GM23338 (cell line): ENCODE data around the gene BZW2. TPM values are rescaled to one million over a fixed set of nuclear protein-coding genes. Genes with fewer than 3 reads are reported as not detected.

Source experiments
- ATAC-seq: fragments of 200-7000 bp; cut with Tn5 transposase; 3 replicates; pipeline ENCODE4 v1.9.1; 2020
- DNase-seq: peaks from one replicate; pipeline ENCODE4 v3.0.0-alpha.2; 2015; ENCODE audit warnings: low spot score
- H2AFZ ChIP-seq: fragments of 200-600 bp; sonication (generic); 2 replicates; pipeline ENCODE4 v1.8.0; 2016; ENCODE audit warnings: antibody characterized with exemption, mild to moderate bottlenecking, moderate library complexity
- H3F3A ChIP-seq: fragments of 200-600 bp; sonication (generic); replicated peaks from 2 replicates; pipeline ENCODE4 v1.8.0; 2017; ENCODE audit warnings: antibody characterized with exemption, mixed run types, low read depth
- H3K27ac ChIP-seq: fragments of 200-600 bp; sonication (generic); 2 replicates; pipeline ENCODE4 v1.6.1; 2016; ENCODE audit warnings: low read depth
- H3K27me3 ChIP-seq: fragments of 200-600 bp; sonication (generic); 2 replicates; pipeline ENCODE4 v1.8.0; 2016; ENCODE audit warnings: mild to moderate bottlenecking, mixed run types, moderate library complexity; ENCODE audit not compliant: insufficient read depth
- H3K36me3 ChIP-seq: fragments of 200-600 bp; sonication (generic); 2 replicates; pipeline ENCODE4 v1.8.0; 2016; ENCODE audit warnings: mild to moderate bottlenecking; ENCODE audit not compliant: insufficient read depth
- H3K4me1 ChIP-seq: fragments of 200-600 bp; sonication (generic); 2 replicates; pipeline ENCODE4 v1.8.0; 2016; ENCODE audit warnings: mild to moderate bottlenecking, moderate library complexity; ENCODE audit not compliant: insufficient read depth
- H3K4me2 ChIP-seq: fragments of 200-600 bp; sonication (generic); 2 replicates; pipeline ENCODE4 v1.7.1; 2017; ENCODE audit warnings: mixed run types
- H3K4me3 ChIP-seq: fragments of 200-600 bp; sonication (generic); 2 replicates; pipeline ENCODE4 v1.6.1; 2016; ENCODE audit warnings: mixed run types
- H3K79me2 ChIP-seq: fragments of 200-600 bp; sonication (generic); replicated peaks from 2 replicates; pipeline ENCODE4 v1.8.0; 2017; ENCODE audit warnings: mild to moderate bottlenecking; ENCODE audit not compliant: insufficient read depth
- H3K9me2 ChIP-seq: fragments of 200-600 bp; sonication (generic); 2 replicates; pipeline ENCODE4 v1.8.0; 2017; ENCODE audit not compliant: insufficient read depth
- H4K20me1 ChIP-seq: fragments of 200-600 bp; sonication (generic); replicated peaks from 2 replicates; pipeline ENCODE4 v1.8.0; 2017; ENCODE audit warnings: mild to moderate bottlenecking; ENCODE audit not compliant: insufficient read depth
- H3K27ac Mint-ChIP-seq: 2 replicates; pipeline ENCODE4 v1.8.0; 2020; ENCODE audit warnings: inconsistent platforms, mild to moderate bottlenecking, moderate library complexity, mixed read lengths
- H3K27me3 Mint-ChIP-seq: 3 replicates; pipeline ENCODE4 v1.8.0; 2022; ENCODE audit warnings: low read depth, mild to moderate bottlenecking, moderate library complexity, mixed read lengths, inconsistent platforms; ENCODE audit not compliant: insufficient read depth, poor library complexity
- H3K36me3 Mint-ChIP-seq: 3 replicates; pipeline ENCODE4 v1.8.0; 2021; ENCODE audit warnings: low read depth, mild to moderate bottlenecking, inconsistent platforms, moderate library complexity, mixed read lengths
- H3K4me1 Mint-ChIP-seq: 3 replicates; pipeline ENCODE4 v1.8.0; 2020; ENCODE audit warnings: mild to moderate bottlenecking, inconsistent platforms, mixed read lengths
- H3K4me3 Mint-ChIP-seq: 3 replicates; pipeline ENCODE4 v1.8.0; 2021; ENCODE audit warnings: moderate library complexity, mild to moderate bottlenecking, inconsistent platforms, mixed read lengths
- H3K9me3 Mint-ChIP-seq: 3 replicates; pipeline ENCODE4 v1.8.0; 2020; ENCODE audit warnings: moderate library complexity, mild to moderate bottlenecking, inconsistent platforms, mixed read lengths
- CREB1 ChIP-seq: fragments of 250-450 bp; sonication (Bioruptor Pico); IDR thresholded peaks from 2 replicates; pipeline ENCODE4 v1.5.0; 2020; ENCODE audit warnings: low read depth, mild to moderate bottlenecking, moderate library complexity
- CTCF ChIP-seq, 2 experiments: fragments of 200-600 bp in 1 of 2; sonication (generic) in 1 of 2; conservative IDR thresholded peaks; 2 replicates each; pipeline versions ENCODE4 v1.5.1 to v1.6.1; 2016 to 2017; ENCODE audit warnings: antibody characterized with exemption in 2 of 2, low read depth in 2 of 2, mild to moderate bottlenecking in 2 of 2, moderate library complexity in 1 of 2
- ETS1 ChIP-seq: IDR thresholded peaks from 2 replicates; pipeline ENCODE4 v1.6.1; 2016; ENCODE audit warnings: antibody characterized with exemption
- EZH2 ChIP-seq: fragments of 200-600 bp; sonication (generic); IDR thresholded peaks from one replicate; pipeline ENCODE4 v1.8.0; 2017; ENCODE audit warnings: antibody characterized with exemption, mild to moderate bottlenecking, low read depth; ENCODE audit not compliant: unreplicated experiment
- EZH2phosphoT487 ChIP-seq: fragments of 200-600 bp; sonication (generic); IDR thresholded peaks from one replicate; pipeline ENCODE4 v1.8.1; 2018; ENCODE audit warnings: antibody characterized with exemption; ENCODE audit not compliant: unreplicated experiment
- JUNB ChIP-seq: IDR thresholded peaks from one replicate; pipeline ENCODE4 v1.6.1; 2016; ENCODE audit warnings: antibody characterized with exemption; ENCODE audit not compliant: unreplicated experiment
- NANOG ChIP-seq: IDR thresholded peaks from 2 replicates; pipeline ENCODE4 v1.6.1; 2016; ENCODE audit warnings: antibody characterized with exemption, borderline replicate concordance
- POLR2AphosphoS5 ChIP-seq: IDR thresholded peaks from 2 replicates; pipeline ENCODE4 v1.6.1; 2016; ENCODE audit warnings: antibody characterized with exemption, low read depth
- REST ChIP-seq: IDR thresholded peaks from one replicate; pipeline ENCODE4 v1.6.1; 2018; ENCODE audit warnings: antibody characterized with exemption; ENCODE audit not compliant: unreplicated experiment
- ZNF331 ChIP-seq: fragments of 250-450 bp; sonication (Bioruptor Pico); IDR thresholded peaks from 2 replicates; pipeline ENCODE4 v1.5.0; 2020; ENCODE audit warnings: low read depth, mild to moderate bottlenecking, moderate library complexity
- polyA plus RNA-seq: library from polyadenylated mRNA; unstranded; fragments of >200 nt; fragmentation: Nextera tagmentation; extraction: Ambion mirVana; gene quantifications from 2 replicates; pipeline ENCODE4 v1.2.1, GENCODE V29; 2016
- total RNA-seq: library from RNA; depleted of rRNA; stranded (reverse); fragments of >200 nt; shearing (Covaris generic); gene quantifications from 2 replicates; pipeline ENCODE4 v1.2.3, GENCODE V29; 2014

BZW2 gene
- total and polyA plus RNA-seq, 2 experiments from 2014 or later, result 88.8 to 108 TPM

- H3K4me2 ChIP-seq, result no peak overlapping the region
- H3F3A ChIP-seq, result no peaks in the 10 kb centered on the region
- no peaks in the 10 kb centered on the region for H3K4me1 Mint-ChIP-seq
- H3K79me2 ChIP-seq, result no peaks in the 10 kb centered on the region
- no peak for DNase-seq
- no peak overlapping the region for H3K4me3 Mint-ChIP-seq
- H3K27me3 Mint-ChIP-seq, result peaks cover 2% of the 10 kb centered on the region
- H3K27ac ChIP-seq, result no peak overlapping the region
- no peak for ATAC-seq
- H3K36me3 ChIP-seq, result no peaks in the 10 kb centered on the region
- no peaks in the 10 kb centered on the region for H3K9me3 Mint-ChIP-seq
- no peak overlapping the region for H2AFZ ChIP-seq
- H3K4me3 ChIP-seq, result no peak overlapping the region
- no peaks in the 10 kb centered on the region for H3K27me3 ChIP-seq
- no peak overlapping the region for H3K27ac Mint-ChIP-seq
- no peaks in the 10 kb centered on the region for H4K20me1 ChIP-seq
- H3K36me3 Mint-ChIP-seq, result peaks cover 8% of the 10 kb centered on the region; the same call in 1 of the 3 replicates
- no peak for TF ChIP-seq EZH2phosphoT487
- no peak for TF ChIP-seq CREB1 (CRISPR knock-in tag)
- TF ChIP-seq POLR2AphosphoS5, result no peak
- TF ChIP-seq ETS1, result no peak
- no peak for TF ChIP-seq NANOG
- no peak for TF ChIP-seq EZH2
- TF ChIP-seq REST, result no peak
- TF ChIP-seq JUNB, result no peak
- no peak for TF ChIP-seq CTCF (conservative IDR thresholded peaks at IDR 0.05; ENCODE audit: low read depth in 2 of 2)
- TF ChIP-seq ZNF331 (CRISPR knock-in tag), result no peak
- no peaks in the 10 kb centered on the region for H3K4me1 ChIP-seq
- no peaks in the 10 kb centered on the region for H3K9me2 ChIP-seq
Observed at GRCh38 chr7:16606704-16607103, 39.3 kb upstream of the BZW2 start.
